Raji (cell line): ENCODE results near the gene GPR55.

Experiments
- POLR2A ChIP-seq: IDR thresholded peaks from 2 replicates; pipeline ENCODE4 v1.6.1; 2011; ENCODE audit warnings: low read depth, low read length, control low read depth; ENCODE audit not compliant: insufficient read depth

The GPR55 gene

GRCh38 chr2:230868161-230868946, 56.7 kb downstream of the GPR55 start:
- TF ChIP-seq POLR2A, result no peak

GRCh38 chr2:230866756-230867523, 58.1 kb downstream of the GPR55 start:
- TF ChIP-seq POLR2A, result no peak

GRCh38 chr2:230865766-230866755, 59.0 kb downstream of the GPR55 start:
- no peak for TF ChIP-seq POLR2A

GRCh38 chr2:230865307-230865765, 59.7 kb downstream of the GPR55 start:
- TF ChIP-seq POLR2A, result no peak

- no peak for TF ChIP-seq POLR2A
Observed at GRCh38 chr2:230864605-230865306, 60.3 kb downstream of the GPR55 start, which contains the start of gene ITM2C. ITM2C (plus strand) TSS chr2:230864942; CDS start chr2:230865026, 84 bp downstream.

GRCh38 chr2:230864122-230864604, 60.9 kb downstream of the GPR55 start:
- no peak for TF ChIP-seq POLR2A

- TF ChIP-seq POLR2A, result no peak
Observed at GRCh38 chr2:230863442-230864121, 61.5 kb downstream of the GPR55 start.

GRCh38 chr2:230863031-230863430, 62.0 kb downstream of the GPR55 start:
- no peak for TF ChIP-seq POLR2A

GRCh38 chr2:230862292-230862691, 62.8 kb downstream of the GPR55 start:
- no peak for TF ChIP-seq POLR2A

GRCh38 chr2:230861552-230862255, 63.3 kb downstream of the GPR55 start:
- no peak for TF ChIP-seq POLR2A
